Measurements from ENCODE around the gene OR51D1.

OR51D1 gene

GRCh38 chr11:4636136-4636535, 1.1 kb upstream of the OR51D1 start:
- no peaks in the 10 kb centered on the region for H3K4me1 ChIP-seq (ENCODE audit: insufficient read depth, low read length, poor library complexity, severe bottlenecking)
- H3K9ac ChIP-seq (ENCODE audit: low read depth, low read length, poor library complexity, severe bottlenecking): no peak overlapping the region
- no peaks in the 10 kb centered on the region for H3K9me2 ChIP-seq (replicated peaks; ENCODE audit: low read depth, low read length)
- no peak overlapping the region for H3K4me2 ChIP-seq (ENCODE audit: low read depth, low read length, poor library complexity, severe bottlenecking)
- TF ChIP-seq CTCF (conservative IDR thresholded peaks at IDR 0.05; ENCODE audit: low read length) (no peak), EZH2phosphoT487 (IDR thresholded peaks at IDR 0.05; ENCODE audit: borderline replicate concordance) (no peak)
- no peaks in the 10 kb centered on the region for H3F3A ChIP-seq (ENCODE audit: low read depth)
- H4K20me1 ChIP-seq (ENCODE audit: insufficient read depth, low read length, poor library complexity, severe bottlenecking): no peaks in the 10 kb centered on the region
- no peaks in the 10 kb centered on the region for H3K36me3 ChIP-seq (ENCODE audit: insufficient read depth, low read length)
- no peak overlapping the region for H3K4me3 ChIP-seq (ENCODE audit: low read length, poor library complexity, severe bottlenecking)
- peak overlapping the region; percentile 47; the same call in 1 of the 2 replicates for H2AFZ ChIP-seq (ENCODE audit: low read length)
- no peaks in the 10 kb centered on the region for H3K79me2 ChIP-seq (ENCODE audit: insufficient read depth, low read length)
- no peaks in the 10 kb centered on the region for H3K27me3 ChIP-seq (ENCODE audit: insufficient read depth, low read length, poor library complexity, severe bottlenecking)
- no peaks in the 10 kb centered on the region for H3K9me3 ChIP-seq (ENCODE audit: insufficient read depth, low read depth, low read length)

- H4K20me1 ChIP-seq (ENCODE audit: insufficient read depth, low read length, poor library complexity, severe bottlenecking): no peaks in the 10 kb centered on the region
- TF ChIP-seq EZH2phosphoT487 (IDR thresholded peaks at IDR 0.05; ENCODE audit: borderline replicate concordance): no peak
- no peak for TF ChIP-seq CTCF (conservative IDR thresholded peaks at IDR 0.05; ENCODE audit: low read length)
- H3K4me1 ChIP-seq (ENCODE audit: insufficient read depth, low read length, poor library complexity, severe bottlenecking): no peaks in the 10 kb centered on the region
- H3K79me2 ChIP-seq (ENCODE audit: insufficient read depth, low read length): no peaks in the 10 kb centered on the region
- no peaks in the 10 kb centered on the region for H3K27me3 ChIP-seq (ENCODE audit: insufficient read depth, low read length, poor library complexity, severe bottlenecking)
- no peaks in the 10 kb centered on the region for H3K9me3 ChIP-seq (ENCODE audit: insufficient read depth, low read depth, low read length)
- no peak overlapping the region for H3K4me3 ChIP-seq (ENCODE audit: low read length, poor library complexity, severe bottlenecking)
- no peaks in the 10 kb centered on the region for H3F3A ChIP-seq (ENCODE audit: low read depth)
- no peak overlapping the region for H3K4me2 ChIP-seq (ENCODE audit: low read depth, low read length, poor library complexity, severe bottlenecking)
- no peak overlapping the region for H3K9ac ChIP-seq (ENCODE audit: low read depth, low read length, poor library complexity, severe bottlenecking)
- H2AFZ ChIP-seq (ENCODE audit: low read length): peak overlapping the region; percentile 41; the same call in 1 of the 2 replicates
- H3K9me2 ChIP-seq (replicated peaks; ENCODE audit: low read depth, low read length): no peaks in the 10 kb centered on the region
- no peaks in the 10 kb centered on the region for H3K36me3 ChIP-seq (ENCODE audit: insufficient read depth, low read length)
Observed at GRCh38 chr11:4637662-4638047, 378 bp downstream of the OR51D1 start.

GRCh38 chr11:4639931-4640330, 2.7 kb downstream of the OR51D1 start:
- no peaks in the 10 kb centered on the region for H3K4me1 ChIP-seq (ENCODE audit: insufficient read depth, low read length, poor library complexity, severe bottlenecking)

More at GRCh38 chr11:4639931-4640330, 2.7 kb downstream of the OR51D1 start:
- H3K27me3 ChIP-seq (ENCODE audit: insufficient read depth, low read length, poor library complexity, severe bottlenecking): no peaks in the 10 kb centered on the region
- no peaks in the 10 kb centered on the region for H3K79me2 ChIP-seq (ENCODE audit: insufficient read depth, low read length)
- TF ChIP-seq CTCF (conservative IDR thresholded peaks at IDR 0.05; ENCODE audit: low read length) (no peak), EZH2phosphoT487 (IDR thresholded peaks at IDR 0.05; ENCODE audit: borderline replicate concordance) (no peak)
- no peak overlapping the region for H3K4me2 ChIP-seq (ENCODE audit: low read depth, low read length, poor library complexity, severe bottlenecking)
- H3K9ac ChIP-seq (ENCODE audit: low read depth, low read length, poor library complexity, severe bottlenecking): no peak overlapping the region
- H3F3A ChIP-seq (ENCODE audit: low read depth): no peaks in the 10 kb centered on the region
- no peaks in the 10 kb centered on the region for H3K36me3 ChIP-seq (ENCODE audit: insufficient read depth, low read length)
- H3K9me3 ChIP-seq (ENCODE audit: insufficient read depth, low read depth, low read length): no peaks in the 10 kb centered on the region
- no peak overlapping the region for H2AFZ ChIP-seq (ENCODE audit: low read length)
- H3K4me3 ChIP-seq (ENCODE audit: low read length, poor library complexity, severe bottlenecking): no peak overlapping the region
- H3K9me2 ChIP-seq (replicated peaks; ENCODE audit: low read depth, low read length): no peaks in the 10 kb centered on the region
- no peaks in the 10 kb centered on the region for H4K20me1 ChIP-seq (ENCODE audit: insufficient read depth, low read length, poor library complexity, severe bottlenecking)

Measured in Loucy (cell line).